HG03442 (cell line): ENCODE results near the gene SLC51B.
"Not testable (repeated sequence)": the region's sequence is repeated elsewhere in the genome, so short reads cannot be mapped to it uniquely, and the experiment has no call there.

Source experiments
- ATAC-seq: cut with Tn5 transposase; IDR thresholded peaks from one replicate; pipeline ENCODE4 v1.9.1; 2021; ENCODE audit warnings: mild to moderate bottlenecking, moderate library complexity; ENCODE audit not compliant: unreplicated experiment

SLC51B gene

DNA sequence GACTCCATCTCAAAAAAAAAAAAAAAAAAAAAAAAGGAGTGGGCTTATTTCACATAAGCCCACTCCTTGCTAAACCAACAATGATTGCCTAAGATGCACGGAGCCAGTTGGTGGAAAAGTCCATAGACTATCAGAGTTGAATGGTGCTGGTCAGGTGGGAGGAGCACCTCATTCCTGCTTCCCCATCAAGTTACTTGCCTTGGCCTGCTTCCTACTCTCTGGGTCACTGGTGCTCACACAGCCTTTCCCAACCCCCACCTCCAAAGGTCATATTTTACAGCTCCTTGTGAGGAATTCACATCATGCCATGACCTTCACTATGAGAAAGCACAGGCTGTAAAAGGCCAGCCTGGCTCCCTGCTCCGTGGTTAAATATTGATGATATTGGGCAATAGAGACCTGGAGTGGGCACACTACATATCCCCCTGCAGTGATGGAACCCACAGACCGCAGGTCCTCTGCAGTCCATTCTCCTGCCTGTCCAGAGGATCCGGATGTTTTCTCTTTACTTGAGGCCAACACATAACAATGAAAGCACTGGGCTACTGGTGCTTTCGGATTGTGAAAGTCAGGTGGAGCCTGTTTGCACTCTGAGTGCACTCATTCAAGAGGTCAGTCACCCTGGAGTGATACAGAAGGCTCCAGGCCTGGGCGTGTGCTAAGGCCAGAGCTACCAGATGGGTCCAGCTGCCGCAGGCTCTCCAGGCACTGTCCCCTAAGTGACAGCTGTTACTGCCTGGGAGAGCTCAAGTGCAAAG is at the start of gene SLC51B:
SLC51B (plus strand) TSS at position 664 of the 758 bp plus-strand sequence. CDS start 4,618 bp downstream, outside the sequence.
- ATAC-seq: no peak

GRCh38 chr15:64997066-64997465 is 48.1 kb upstream of the SLC51B start:
- ATAC-seq: no peak

DNA sequence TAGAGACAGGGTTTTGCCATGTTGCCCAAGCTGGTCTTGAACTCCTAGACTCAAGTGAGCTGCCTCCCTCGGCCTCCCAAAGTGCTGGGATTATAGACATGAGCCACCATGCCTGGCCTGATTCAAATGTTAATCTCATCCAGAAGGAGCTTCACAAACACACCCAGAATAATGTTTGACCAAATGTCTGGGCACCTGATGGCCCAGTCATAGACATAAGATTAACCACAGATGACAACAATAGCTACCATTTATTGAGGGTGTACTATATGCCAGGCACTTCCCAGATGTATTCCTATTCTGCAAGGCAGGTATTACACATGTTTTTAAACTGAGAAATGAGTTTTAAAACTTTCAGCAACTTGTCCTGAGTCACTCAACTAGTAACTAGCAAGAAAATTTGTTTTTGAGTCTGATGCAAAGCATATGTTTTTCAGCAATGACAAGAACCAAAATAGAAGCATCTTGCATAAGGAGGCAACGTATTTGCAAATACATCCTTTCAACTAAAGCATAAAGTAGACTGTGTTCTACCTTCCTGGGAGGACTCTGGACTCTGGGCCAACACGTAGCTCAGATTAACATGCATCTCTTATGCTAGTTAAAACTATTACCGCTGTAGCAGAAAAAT is 47.3 kb upstream of the SLC51B start:
- ATAC-seq: no peak

GRCh38 chr15:65004993-65005392 is 40.2 kb upstream of the SLC51B start:
- no peak for ATAC-seq

GRCh38 chr15:65006876-65007275 is 38.3 kb upstream of the SLC51B start:
- no peak for ATAC-seq

DNA sequence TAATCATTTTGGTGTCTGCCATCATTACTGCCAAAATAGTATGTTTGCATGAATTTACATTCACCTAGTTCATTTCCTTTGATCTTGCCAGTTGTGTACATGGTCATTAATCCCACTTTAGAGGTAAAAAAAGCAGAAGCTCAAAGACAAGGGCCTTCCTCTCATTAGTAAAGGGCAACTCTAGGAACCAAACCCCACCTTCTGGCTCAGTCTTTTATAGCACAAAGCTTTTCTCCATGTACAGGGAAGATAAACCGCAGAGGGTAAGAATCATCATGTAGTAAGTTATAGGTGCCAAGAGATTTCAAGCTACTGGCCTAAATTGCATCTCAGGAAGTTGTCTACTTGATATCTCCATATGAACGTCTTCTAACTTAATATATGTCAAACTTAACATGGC is 36.2 kb upstream of the SLC51B start:
- no peak for ATAC-seq

- not testable (repeated sequence) for ATAC-seq
These were observed 34.0 kb upstream of the SLC51B start for GRCh38 chr15:65011198-65011597.

DNA sequence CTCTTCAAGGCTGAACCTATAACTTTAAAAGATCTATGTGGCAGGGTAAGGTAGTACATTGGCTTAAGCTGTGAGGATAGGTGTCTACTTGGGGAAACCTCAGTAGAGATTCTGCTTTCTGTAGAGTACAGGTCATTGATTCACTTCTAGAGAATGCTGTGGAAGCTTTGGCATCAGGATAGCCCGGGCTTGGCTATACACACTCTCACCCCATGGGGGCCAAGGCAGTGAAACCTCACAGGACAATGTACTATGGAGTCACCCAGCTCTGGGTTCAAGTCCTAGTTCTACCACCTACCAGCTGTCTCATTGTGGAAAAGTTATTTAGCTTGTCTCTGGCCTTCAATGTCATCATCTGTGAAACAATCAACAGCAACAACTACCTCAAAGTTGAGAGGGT is 24.8 kb upstream of the SLC51B start:
- ATAC-seq: no peak

- no peak for ATAC-seq
These were observed 23.7 kb upstream of the SLC51B start for GRCh38 chr15:65021488-65021887.

DNA sequence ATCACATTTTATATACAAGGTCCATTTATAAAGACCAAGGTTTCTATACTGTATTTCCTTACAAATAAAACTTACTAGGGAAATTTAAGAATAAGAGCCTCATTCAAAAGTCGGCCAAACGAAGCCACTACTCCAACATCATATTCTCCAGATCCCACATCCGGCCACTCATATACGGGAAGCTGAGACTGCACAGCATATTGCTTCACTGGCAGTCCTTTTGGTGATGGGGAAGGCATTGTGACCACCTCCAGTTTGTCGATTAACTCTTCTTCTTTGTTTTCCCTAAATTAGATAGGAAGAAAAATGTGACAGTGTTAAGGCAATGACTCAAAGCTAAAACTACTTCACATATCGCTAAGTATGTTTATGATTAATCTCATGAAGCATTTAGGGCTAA is 18.4 kb upstream of the SLC51B start:
- no peak for ATAC-seq

GRCh38 chr15:65027593-65027992 is 17.6 kb upstream of the SLC51B start:
- no peak for ATAC-seq

DNA sequence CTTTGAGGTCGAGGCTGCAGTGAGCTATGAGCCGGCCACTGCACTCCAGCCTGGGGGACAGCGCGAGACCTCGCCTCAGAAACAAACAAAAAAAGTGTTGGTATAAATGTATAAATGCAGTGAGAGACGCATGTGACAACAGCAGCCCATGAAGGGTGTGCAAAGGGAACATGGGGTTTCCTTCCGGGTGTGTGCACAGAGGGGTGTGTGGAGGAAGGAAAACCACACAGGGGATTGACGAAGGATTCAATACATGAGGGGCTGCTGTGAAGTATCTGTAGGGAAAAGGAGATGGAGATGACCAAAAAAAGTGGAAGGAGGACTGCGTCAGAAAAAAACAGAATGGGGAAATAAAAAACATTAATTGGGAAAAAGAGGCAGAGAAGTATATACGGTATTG is 16.8 kb upstream of the SLC51B start:
- no peak for ATAC-seq

DNA sequence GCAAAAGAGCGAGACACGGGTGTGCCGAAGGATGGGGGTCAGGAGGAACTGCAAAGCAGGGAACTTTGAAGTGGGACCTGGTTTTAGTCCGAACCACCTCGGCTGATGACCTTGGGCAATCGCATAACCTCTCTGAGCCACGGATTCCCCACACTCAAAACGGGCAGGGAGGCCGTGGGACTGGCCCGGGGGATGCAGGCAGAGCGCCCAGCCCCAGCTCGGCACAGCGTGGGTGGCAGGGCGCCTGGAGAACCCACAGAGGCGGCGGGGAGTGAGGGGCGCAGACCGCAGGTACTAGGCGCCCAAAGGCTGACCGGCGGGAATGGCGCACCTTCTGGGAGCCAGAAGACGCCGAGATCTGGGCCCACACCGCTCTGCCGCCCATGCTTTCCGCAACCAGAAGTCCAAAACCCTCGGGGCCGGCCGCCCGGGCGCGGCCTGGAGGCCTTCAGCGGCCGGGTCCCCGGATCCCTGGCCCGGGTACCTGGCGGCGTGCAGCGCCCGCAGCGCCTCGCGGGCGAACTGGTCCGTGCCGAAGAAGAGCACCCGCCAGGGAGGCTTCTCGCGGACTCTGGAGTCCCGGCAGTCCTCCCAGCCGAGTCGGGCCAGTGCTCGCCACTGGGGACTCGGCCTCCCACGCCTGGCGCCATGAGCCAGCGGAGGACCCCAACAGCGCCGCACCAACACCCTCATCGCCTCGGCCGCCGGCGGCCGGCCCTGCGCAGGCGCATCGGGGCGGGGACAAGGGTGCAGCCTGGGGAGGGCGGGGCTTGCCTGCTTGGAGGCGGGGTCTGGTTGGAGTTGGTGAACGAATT is 16.1 kb upstream of the SLC51B start, which contains the start of gene MTFMT:
MTFMT (minus strand) TSS at position 719 of the 815 bp plus-strand sequence; CDS start at position 693, 26 bp downstream.
- peak; percentile 66 for ATAC-seq

- no peak for ATAC-seq
These were observed 15.4 kb upstream of the SLC51B start for GRCh38 chr15:65029736-65030208.

GRCh38 chr15:65032801-65033537 is 12.2 kb upstream of the SLC51B start:
- ATAC-seq: peak; percentile 45

- ATAC-seq: no peak
These were observed 11.4 kb upstream of the SLC51B start for GRCh38 chr15:65033659-65034269.

GRCh38 chr15:65034719-65035118 is 10.5 kb upstream of the SLC51B start:
- ATAC-seq: no peak

DNA sequence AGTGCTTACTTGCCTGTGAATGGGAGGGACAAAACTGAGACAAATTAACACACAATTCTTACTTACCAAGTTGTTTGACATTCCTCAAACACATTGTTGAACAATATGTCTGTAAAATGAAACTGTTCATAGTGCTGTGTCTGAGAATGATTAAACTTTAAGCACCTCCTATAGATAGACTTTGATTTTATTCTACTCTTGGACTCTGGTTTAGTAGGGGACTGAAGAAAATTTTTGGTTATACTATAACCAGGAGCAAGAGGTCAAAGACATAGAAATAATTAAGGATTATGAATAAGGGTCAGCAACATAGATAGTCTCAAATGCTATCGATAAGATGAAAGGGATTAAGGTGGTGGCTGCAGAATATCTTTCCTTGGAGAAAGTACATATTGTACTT is 7.9 kb upstream of the SLC51B start:
- ATAC-seq: no peak

GRCh38 chr15:65038428-65038827 is 6.8 kb upstream of the SLC51B start:
- no peak for ATAC-seq

DNA sequence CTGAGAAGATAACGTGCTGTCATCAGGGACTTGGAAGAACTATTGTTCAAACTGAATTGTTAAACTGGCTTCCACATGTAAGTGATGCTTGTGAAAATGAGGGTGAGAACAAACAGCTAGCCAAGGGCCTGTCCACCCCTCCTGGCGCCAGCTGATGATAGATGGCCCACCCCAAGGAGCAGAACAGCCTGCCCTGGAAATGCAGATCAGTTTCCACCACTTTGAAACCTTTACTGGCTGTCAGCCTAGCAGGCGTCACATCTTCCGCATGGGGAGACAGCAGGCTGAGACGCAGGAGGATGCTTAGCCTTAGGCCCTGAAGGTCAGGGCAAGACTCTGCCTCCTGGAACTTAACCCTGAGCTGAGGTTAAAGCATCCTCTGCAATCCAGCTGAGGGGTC is 6.4 kb upstream of the SLC51B start:
- ATAC-seq: no peak
